K562 (cell line): ENCODE measurements around the gene INSYN2B. TPM values are rescaled to one million over a fixed set of nuclear protein-coding genes. Genes with fewer than 3 reads are reported as not detected.

ENCODE experiments used
- ATAC-seq: fragments of 200-7000 bp; cut with Tn5 transposase; 3 replicates; pipeline ENCODE4 v1.9.1; 2020; ENCODE audit warnings: moderate library complexity
- BruUV-seq: library from RNA; stranded (reverse); fragments of 400-500 nt; replicated peaks from 2 replicates; lab custom pipeline; 2021; lab: Mats Ljungman, UMichigan
- CTCF ChIA-PET: fragments of 300-600 bp; formaldehyde crosslinking; extraction: SDS; loops from one replicate; lab custom pipeline; 2021; ENCODE audit warnings: low intra/inter-chr PET ratio; lab: Yijun Ruan, JAX
- POLR2A ChIA-PET: fragments of 300-600, 350-650 bp; sonication (Branson Sonifier 250); formaldehyde crosslinking; extraction: SDS; loops from one replicate; lab custom pipeline; 2021; ENCODE audit warnings: antibody characterized with exemption, inconsistent platforms; lab: Yijun Ruan, JAX
- DNase-seq, 4 experiments: peaks; one replicate each; pipeline versions ENCODE4 v3.0.0 to v3.0.0-alpha.2; 2011 to 2018; ENCODE audit warnings: low spot score in 3 of 4, mixed read lengths in 3 of 4; ENCODE audit errors: extremely low read depth in 1 of 4
- FAIRE-seq: peaks from 2 replicates; lab custom pipeline; 2011; peaks lifted over from hg19 to GRCh38; lab: Jason Lieb, UNC
- H2AFZ ChIP-seq: 2 replicates; pipeline ENCODE4 v1.6.0; 2011; ENCODE audit warnings: low read depth, low read length, control low read depth, inconsistent platforms
- H3K27ac ChIP-seq: fragments of 200-600 bp; 3 replicates; pipeline ENCODE4 v1.8.0; 2011; ENCODE audit warnings: low read depth, mild to moderate bottlenecking, control low read depth, inconsistent platforms, low read length, moderate library complexity, mixed read lengths; ENCODE audit errors: extremely low read depth
- H3K27me3 ChIP-seq, 2 experiments: fragments of 300-600 bp in 1 of 2; 2 replicates in 1 of 2; 3 replicates in 1 of 2; pipeline versions ENCODE4 v1.6.0 to v1.8.0; 2011; ENCODE audit warnings: inconsistent platforms in 2 of 2, low read length in 2 of 2, mild to moderate bottlenecking in 1 of 2, mixed read lengths in 1 of 2, moderate library complexity in 1 of 2; ENCODE audit not compliant: control insufficient read depth in 2 of 2, insufficient read depth in 2 of 2
- H3K36me3 ChIP-seq: fragments of 300-600 bp; 3 replicates; pipeline ENCODE4 v1.8.0; 2011; ENCODE audit warnings: mild to moderate bottlenecking, low read length, inconsistent platforms; ENCODE audit not compliant: control insufficient read depth, insufficient read depth
- H3K4me1 ChIP-seq, 2 experiments: fragments of 200-600 bp in 1 of 2; replicated peaks in 1 of 2; 2 replicates in 1 of 2; 3 replicates in 1 of 2; pipeline versions ENCODE4 v1.5.1 to v1.8.0; 2011; ENCODE audit warnings: inconsistent platforms in 2 of 2, low read length in 2 of 2, mild to moderate bottlenecking in 1 of 2, mixed read lengths in 1 of 2, moderate library complexity in 1 of 2; ENCODE audit not compliant: control insufficient read depth in 2 of 2, insufficient read depth in 2 of 2
- H3K4me2 ChIP-seq: 2 replicates; pipeline ENCODE4 v1.6.1; 2011; ENCODE audit warnings: low read length, control low read depth, inconsistent platforms, mixed read lengths; ENCODE audit not compliant: insufficient read depth
- H3K4me3 ChIP-seq: fragments of 200-600 bp; sonication (generic), shearing (Covaris generic); 2 replicates; pipeline ENCODE4 v1.5.1; 2016; ENCODE audit warnings: control low read depth, inconsistent platforms
- H3K79me2 ChIP-seq: fragments of 200-600 bp; 3 replicates; pipeline ENCODE4 v1.8.0; 2011; ENCODE audit warnings: low read length, inconsistent platforms; ENCODE audit not compliant: control insufficient read depth, insufficient read depth
- H3K9ac ChIP-seq, 2 experiments: 2 replicates each; pipeline versions ENCODE4 v1.6.0 to v1.6.1; 2011; ENCODE audit warnings: low read depth in 2 of 2, low read length in 2 of 2, control low read depth in 1 of 2, inconsistent platforms in 1 of 2, mild to moderate bottlenecking in 1 of 2, mixed read lengths in 1 of 2; ENCODE audit not compliant: insufficient read depth in 1 of 2
- H3K9me1 ChIP-seq: one replicate; pipeline ENCODE4 v1.6.0; 2011; ENCODE audit warnings: inconsistent platforms, mild to moderate bottlenecking, low read length, moderate library complexity; ENCODE audit not compliant: control insufficient read depth, insufficient read depth
- H3K9me3 ChIP-seq: replicated peaks from 2 replicates; pipeline ENCODE4 v1.5.1; 2011; ENCODE audit warnings: low read depth, low read length, inconsistent platforms; ENCODE audit not compliant: control insufficient read depth, insufficient read depth
- H4K20me1 ChIP-seq: replicated peaks from 2 replicates; pipeline ENCODE4 v1.6.1; 2011; ENCODE audit warnings: low read length, inconsistent platforms, mixed read lengths; ENCODE audit not compliant: control insufficient read depth, insufficient read depth
- ELF2 ChIP-seq: fragments of 250-450 bp; sonication (Bioruptor Pico); IDR thresholded peaks from 2 replicates; pipeline ENCODE4 v1.5.0; 2021; ENCODE audit warnings: mild to moderate bottlenecking
- FOSL1 ChIP-seq: fragments of 200-800 bp; sonication (Bioruptor generic); conservative IDR thresholded peaks from 2 replicates; pipeline ENCODE4 v1.6.1; 2016; ENCODE audit warnings: missing genetic modification characterization, missing compliant biosample characterization
- HNRNPL ChIP-seq: fragments of 200-400 bp; formaldehyde crosslinking; IDR thresholded peaks from 2 replicates; pipeline ENCODE4 v1.6.1; 2017; ENCODE audit warnings: low read depth, mild to moderate bottlenecking, low read length
- NFE2 ChIP-seq: IDR thresholded peaks from 2 replicates; pipeline ENCODE4 v1.6.1; 2014; ENCODE audit warnings: antibody characterized with exemption, low read depth
- ZNF512 ChIP-seq: IDR thresholded peaks from 2 replicates; pipeline ENCODE4 v1.6.1; 2016; ENCODE audit warnings: missing genetic modification characterization, missing compliant biosample characterization
- WGBS: fragments of 100-300 bp; shearing (Covaris generic); methylation state at CpG from one replicate; pipeline ENCODE4 v1.1.6; 2016; ENCODE audit warnings: low coverage, mixed read lengths; ENCODE audit not compliant: insufficient coverage; ENCODE audit errors: missing lambda C conversion rate; 5-methylcytosine and 5-hydroxymethylcytosine counted together
- in situ Hi-C: fragments of 300-500 bp; cut with MboI; formaldehyde crosslinking; loops from 4 replicates; pipeline ENCODE4 v1.15.0; 2018; ENCODE audit warnings: inconsistent platforms, mixed read lengths
- intact Hi-C: fragments of 100-400 bp; cut with micrococcal nuclease; formaldehyde crosslinking; loops from 2 replicates; pipeline ENCODE4 v1.14.2; 2022
- polyA plus RNA-seq, 8 experiments: library from polyadenylated mRNA; depleted of rRNA in 4 of 8; stranded (reverse) in 5 of 8; unstranded in 3 of 8; fragments of >200 nt; fragmentation: Nextera tagmentation in 2 of 8; fragmentation: Illumina TruSeq in 1 of 8; extraction: Ambion mirVana in 2 of 8; extraction: Trizol in 1 of 8; gene quantifications; 2 replicates each; pipeline versions ENCODE4 v1.2.1 to v1.2.3, GENCODE V29; 2011 to 2014; ENCODE audit warnings: inconsistent platforms in 1 of 8, missing spikeins in 1 of 8
- total RNA-seq, 7 experiments: library from RNA; depleted of rRNA in 6 of 7; stranded (reverse); fragments of >200 nt in 6 of 7; fragmentation: Illumina TruSeq in 2 of 7; extraction: Trizol in 2 of 7; gene quantifications; 2 replicates each; pipeline versions ENCODE4 v1.2.1 to v1.2.3, GENCODE V29; 2011 to 2021; ENCODE audit warnings: low replicate concordance in 1 of 7

The INSYN2B gene
- total and polyA plus RNA-seq, 9 of the 15 experiments (the other 6 are each of a cell fraction or from before 2014, with no cell fraction given), result not detected

DNA sequence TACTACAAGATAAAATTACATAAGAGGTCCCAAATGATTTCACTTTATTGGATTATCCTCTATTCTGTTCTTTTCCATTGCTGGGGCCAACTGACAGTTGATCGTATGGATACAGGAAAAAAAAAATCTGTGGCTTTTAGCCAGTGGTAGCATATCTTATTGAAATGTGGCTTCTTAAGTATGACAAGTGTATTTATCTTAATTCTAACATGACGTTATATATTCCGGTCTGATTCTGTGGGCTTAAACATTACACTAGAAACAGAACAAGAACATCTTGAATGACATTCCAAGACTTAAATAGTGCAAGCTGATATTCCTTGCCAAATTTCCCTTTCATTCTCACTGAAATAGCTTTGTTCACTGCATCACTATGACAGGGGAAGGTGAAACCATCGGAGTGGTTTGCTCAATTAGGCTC, 117.9 kb downstream of the INSYN2B start (continued):
- TF ChIP-seq ELF2 (CRISPR knock-in tag) (no peak), HNRNPL (no peak), ZNF512 (tag) (no peak)

- Histone ChIP-seq H3K36me3 (no peaks in the 10 kb centered on the region), H3K27me3 (no peaks in the 10 kb centered on the region; a peak in 1 of 5 replicates), H3K9me3 (no peaks in the 10 kb centered on the region), H3K27ac (no peak overlapping the region), H2AFZ (no peak overlapping the region), H3K9me1 (no peaks in the 10 kb centered on the region), H3K79me2 (no peaks in the 10 kb centered on the region), H3K9ac (no peak overlapping the region), H4K20me1 (no peaks in the 10 kb centered on the region), H3K4me2 (no peak overlapping the region), H3K4me3 (no peak overlapping the region), H3K4me1 (no peaks in the 10 kb centered on the region)
- FAIRE-seq, result no peak
- ChIA-PET POLR2A (no interaction called here), CTCF (no interaction called here)
- TF ChIP-seq FOSL1 (tag) (peak; percentile 78), NFE2 (no peak)
- no peak for ATAC-seq
- 8% methylated on average over 2 of the region's 2 CpGs for WGBS
- intact Hi-C loops (no loop called here), in situ Hi-C loops (no loop called here)
- no TSS peak for BruUV-seq
- DNase-seq, result no peak
Measured at GRCh38 chr5:169861934-169862333, 118.4 kb downstream of the INSYN2B start.
